SK-N-SH (cell line): ENCODE data around the gene DSTN. TPM values are rescaled to one million over a fixed set of nuclear protein-coding genes. Genes with fewer than 3 reads are reported as not detected.

ENCODE experiments used
- CTCF ChIA-PET: fragments of 300-600, 350-600 bp; formaldehyde crosslinking; extraction: SDS; loops from one replicate; lab custom pipeline; 2021; lab: Yijun Ruan, JAX
- POLR2A ChIA-PET: fragments of 350-600 bp; sonication (Branson Sonifier 250); formaldehyde crosslinking; extraction: SDS; loops from one replicate; lab custom pipeline; 2020; ENCODE audit warnings: antibody characterized with exemption, inconsistent platforms; lab: Yijun Ruan, JAX
- DNase-seq: peaks from one replicate; pipeline ENCODE4 v3.0.0; 2012
- H2AFZ ChIP-seq: fragments of 200-600 bp; sonication (generic); 2 replicates; pipeline ENCODE4 v1.8.1; 2016; ENCODE audit warnings: antibody characterized with exemption, mild to moderate bottlenecking, low read depth
- H3F3A ChIP-seq: fragments of 200-600 bp; sonication (generic); replicated peaks from 2 replicates; pipeline ENCODE3; 2016; ENCODE audit warnings: antibody characterized with exemption, mild to moderate bottlenecking; ENCODE audit not compliant: insufficient read depth
- H3K27ac ChIP-seq, 2 experiments: fragments of 200-500 bp in 1 of 2; fragments of 200-600 bp in 1 of 2; sonication (Bioruptor generic) in 1 of 2; sonication (generic), shearing (Covaris generic) in 1 of 2; 2 replicates each; pipeline versions ENCODE4 v1.5.1 to v1.6.1; 2014 to 2016; ENCODE audit warnings: low read depth in 2 of 2, inconsistent platforms in 1 of 2, low read length in 1 of 2, mild to moderate bottlenecking in 1 of 2, mixed read lengths in 1 of 2
- H3K27me3 ChIP-seq: fragments of 200-600 bp; sonication (generic), shearing (Covaris generic); 2 replicates; pipeline ENCODE4 v1.6.1; 2016; ENCODE audit warnings: mixed run types; ENCODE audit not compliant: insufficient read depth
- H3K36me3 ChIP-seq, 2 experiments: fragments of 200-500 bp in 1 of 2; fragments of 200-600 bp in 1 of 2; sonication (Bioruptor generic) in 1 of 2; sonication (generic) in 1 of 2; replicated peaks in 1 of 2; 2 replicates each; pipeline versions ENCODE3 to v1.5.1; 2014 to 2016; ENCODE audit warnings: low read length in 1 of 2, mild to moderate bottlenecking in 1 of 2; ENCODE audit not compliant: insufficient read depth in 2 of 2, control insufficient read depth in 1 of 2
- H3K4me1 ChIP-seq, 2 experiments: fragments of 200-500 bp in 1 of 2; fragments of 200-600 bp in 1 of 2; sonication (Bioruptor generic) in 1 of 2; sonication (generic), shearing (Covaris generic) in 1 of 2; 2 replicates each; pipeline versions ENCODE4 v1.5.1 to v1.6.1; 2014 to 2016; ENCODE audit warnings: low read depth in 1 of 2, low read length in 1 of 2, mixed run types in 1 of 2; ENCODE audit not compliant: insufficient read depth in 2 of 2, control insufficient read depth in 1 of 2
- H3K4me2 ChIP-seq: fragments of 200-600 bp; sonication (generic), shearing (Covaris generic); 2 replicates; pipeline ENCODE4 v1.6.1; 2017; ENCODE audit warnings: mixed run types
- H3K4me3 ChIP-seq, 2 experiments: fragments of 200-500 bp in 1 of 2; fragments of 200-600 bp in 1 of 2; sonication (Bioruptor generic) in 1 of 2; sonication (generic), shearing (Covaris generic) in 1 of 2; 2 replicates each; pipeline versions ENCODE4 v1.5.1 to v1.8.1; 2014 to 2016; ENCODE audit warnings: low read depth in 2 of 2, inconsistent platforms in 1 of 2, low read length in 1 of 2, mild to moderate bottlenecking in 1 of 2, mixed read lengths in 1 of 2, moderate library complexity in 1 of 2
- H3K79me2 ChIP-seq: fragments of 200-600 bp; sonication (generic); 2 replicates; pipeline ENCODE4 v1.8.1; 2017; ENCODE audit warnings: mild to moderate bottlenecking; ENCODE audit not compliant: insufficient read depth
- H3K9ac ChIP-seq: fragments of 200-600 bp; sonication (generic); 2 replicates; pipeline ENCODE4 v1.6.1; 2017; ENCODE audit warnings: mixed run types
- H3K9me2 ChIP-seq: fragments of 200-600 bp; sonication (generic); 2 replicates; pipeline ENCODE4 v1.6.1; 2017; ENCODE audit warnings: mixed run types
- H3K9me3 ChIP-seq: fragments of 200-600 bp; sonication (generic); 2 replicates; pipeline ENCODE4 v1.6.1; 2017; ENCODE audit warnings: mixed run types, mild to moderate bottlenecking, moderate library complexity
- H4K20me1 ChIP-seq: fragments of 200-600 bp; sonication (generic); 2 replicates; pipeline ENCODE4 v1.6.1; 2017; ENCODE audit warnings: mild to moderate bottlenecking, mixed run types; ENCODE audit not compliant: insufficient read depth
- ELF1 ChIP-seq: IDR thresholded peaks from 2 replicates; pipeline ENCODE4 v1.4.0; 2012
- GABPA ChIP-seq: IDR thresholded peaks from 2 replicates; pipeline ENCODE4 v1.4.0; 2012; ENCODE audit warnings: low read depth, mild to moderate bottlenecking
- JUND ChIP-seq: IDR thresholded peaks from 2 replicates; pipeline ENCODE4 v1.4.0; 2012
- MEF2A ChIP-seq: IDR thresholded peaks from 2 replicates; pipeline ENCODE4 v1.4.0; 2012; ENCODE audit warnings: low read depth, borderline replicate concordance
- RAD21 ChIP-seq: IDR thresholded peaks from 2 replicates; pipeline ENCODE4 v1.6.1; 2012; ENCODE audit warnings: mild to moderate bottlenecking, low read length
- RCOR1 ChIP-seq: fragments of 150-350 bp; IDR thresholded peaks from 2 replicates; pipeline ENCODE4 v1.6.1; 2017; ENCODE audit warnings: antibody characterized with exemption, low read length
- TEAD4 ChIP-seq: IDR thresholded peaks from 2 replicates; pipeline ENCODE4 v1.4.0; 2012; ENCODE audit warnings: mild to moderate bottlenecking, borderline replicate concordance; ENCODE audit not compliant: insufficient read depth
- YY1 ChIP-seq: IDR thresholded peaks from 2 replicates; pipeline ENCODE4 v1.4.0; 2012; ENCODE audit warnings: low read depth, mild to moderate bottlenecking
- WGBS: methylation state at CpG from one replicate; pipeline ENCODE4 v1.1.6; 2017; ENCODE audit warnings: low lambda C conversion rate; 5-methylcytosine and 5-hydroxymethylcytosine counted together
- polyA plus RNA-seq, 3 experiments: library from polyadenylated mRNA; depleted of rRNA; stranded (reverse); fragments of >200 nt; gene quantifications; 2 replicates each; pipeline ENCODE4 v1.2.3, GENCODE V29; 2012
- TF ChIP-seq, protein P1 (sequence below): fragments of 200-600 bp; sonication (generic); IDR thresholded peaks from 2 replicates; pipeline ENCODE4 v1.6.1; 2017; ENCODE audit warnings: antibody characterized with exemption, mild to moderate bottlenecking, moderate library complexity
- TF ChIP-seq, protein P2 (sequence below): IDR thresholded peaks from 2 replicates; pipeline ENCODE4 v1.4.0; 2012; ENCODE audit warnings: low read depth

DSTN gene
- polyA plus RNA-seq, 1 of the 3 experiments (the other 2 are of a cell fraction), result 167 TPM

DNA sequence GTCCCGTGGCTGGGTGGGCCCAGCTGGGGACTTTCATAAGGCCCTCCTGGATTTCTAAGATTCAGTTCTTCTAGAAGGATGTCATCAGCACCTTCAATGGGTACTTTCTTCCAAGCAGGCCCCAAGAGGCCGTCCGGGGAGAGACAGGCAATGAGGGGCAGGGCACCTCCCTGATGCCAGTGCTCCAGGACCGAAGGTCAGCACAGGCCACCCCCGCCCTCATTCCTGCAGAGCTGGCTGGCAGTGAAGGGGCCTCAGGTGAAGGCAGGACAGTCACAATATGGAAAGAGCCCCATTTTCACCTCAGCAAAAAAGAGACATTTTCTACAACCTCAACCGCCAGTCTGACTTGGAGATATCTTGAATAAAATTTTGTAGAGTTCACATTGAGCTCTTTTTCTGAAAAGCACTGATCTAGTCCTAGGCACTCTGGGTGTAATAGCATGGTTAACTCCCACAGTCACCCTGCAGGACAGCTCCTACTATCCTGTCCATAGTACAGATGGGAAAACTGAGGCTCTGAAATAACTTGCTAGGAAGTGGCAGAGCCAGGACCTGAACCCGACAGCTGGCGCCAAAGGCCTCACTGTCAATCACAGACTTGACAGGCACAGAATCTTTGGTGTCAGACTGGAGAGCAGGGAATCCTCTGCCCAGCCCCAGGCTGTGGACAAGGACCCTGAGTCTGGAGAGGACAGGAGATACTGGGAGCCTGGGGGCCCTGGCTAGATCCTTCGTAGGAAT, 61.9 kb downstream of the DSTN start:
- Histone ChIP-seq H4K20me1 (0 out of 2 replicates have a peak, but pooled peaks cover 6% of the 10 kb centered on the region), H3K79me2 (no peaks in the 10 kb centered on the region), H3K4me1 (peaks cover 0 to 10% of the 10 kb centered on the region in 2 experiments; a peak in 1 of 4 replicates), H2AFZ (no peak overlapping the region), H3K9ac (no peak overlapping the region), H3K4me2 (no peak overlapping the region), H3K27me3 (no peaks in the 10 kb centered on the region), H3K4me3 (no peak overlapping the region), H3K9me3 (no peaks in the 10 kb centered on the region), H3K36me3 (peaks cover 8 to 67% of the 10 kb centered on the region in 2 experiments), H3F3A (no peaks in the 10 kb centered on the region), H3K27ac (no peak overlapping the region), H3K9me2 (no peaks in the 10 kb centered on the region)
- TF ChIP-seq RCOR1 (no peak), GABPA (no peak), YY1 (no peak), MEF2A (no peak), ELF1 (no peak), RAD21 (no peak), TEAD4 (no peak)
- TF ChIP-seq, protein P1, sequence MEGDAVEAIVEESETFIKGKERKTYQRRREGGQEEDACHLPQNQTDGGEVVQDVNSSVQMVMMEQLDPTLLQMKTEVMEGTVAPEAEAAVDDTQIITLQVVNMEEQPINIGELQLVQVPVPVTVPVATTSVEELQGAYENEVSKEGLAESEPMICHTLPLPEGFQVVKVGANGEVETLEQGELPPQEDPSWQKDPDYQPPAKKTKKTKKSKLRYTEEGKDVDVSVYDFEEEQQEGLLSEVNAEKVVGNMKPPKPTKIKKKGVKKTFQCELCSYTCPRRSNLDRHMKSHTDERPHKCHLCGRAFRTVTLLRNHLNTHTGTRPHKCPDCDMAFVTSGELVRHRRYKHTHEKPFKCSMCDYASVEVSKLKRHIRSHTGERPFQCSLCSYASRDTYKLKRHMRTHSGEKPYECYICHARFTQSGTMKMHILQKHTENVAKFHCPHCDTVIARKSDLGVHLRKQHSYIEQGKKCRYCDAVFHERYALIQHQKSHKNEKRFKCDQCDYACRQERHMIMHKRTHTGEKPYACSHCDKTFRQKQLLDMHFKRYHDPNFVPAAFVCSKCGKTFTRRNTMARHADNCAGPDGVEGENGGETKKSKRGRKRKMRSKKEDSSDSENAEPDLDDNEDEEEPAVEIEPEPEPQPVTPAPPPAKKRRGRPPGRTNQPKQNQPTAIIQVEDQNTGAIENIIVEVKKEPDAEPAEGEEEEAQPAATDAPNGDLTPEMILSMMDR, result no peak
- POLR2A ChIA-PET, result interaction anchor here (0.9 kb wide), 1 partner anchor 11 kb away, joined by 3 read pairs; no protein-coding TSS in a partner anchor
- CTCF ChIA-PET, result interaction anchor here (0.7 to 4.2 kb wide), 4 partner anchors 14 to 307 kb away, joined by 3 to 23 read pairs (median 4); no protein-coding TSS in a partner anchor
- no peak for DNase-seq
- 100% methylated on average over 8 of the region's 9 CpGs for WGBS

DNA sequence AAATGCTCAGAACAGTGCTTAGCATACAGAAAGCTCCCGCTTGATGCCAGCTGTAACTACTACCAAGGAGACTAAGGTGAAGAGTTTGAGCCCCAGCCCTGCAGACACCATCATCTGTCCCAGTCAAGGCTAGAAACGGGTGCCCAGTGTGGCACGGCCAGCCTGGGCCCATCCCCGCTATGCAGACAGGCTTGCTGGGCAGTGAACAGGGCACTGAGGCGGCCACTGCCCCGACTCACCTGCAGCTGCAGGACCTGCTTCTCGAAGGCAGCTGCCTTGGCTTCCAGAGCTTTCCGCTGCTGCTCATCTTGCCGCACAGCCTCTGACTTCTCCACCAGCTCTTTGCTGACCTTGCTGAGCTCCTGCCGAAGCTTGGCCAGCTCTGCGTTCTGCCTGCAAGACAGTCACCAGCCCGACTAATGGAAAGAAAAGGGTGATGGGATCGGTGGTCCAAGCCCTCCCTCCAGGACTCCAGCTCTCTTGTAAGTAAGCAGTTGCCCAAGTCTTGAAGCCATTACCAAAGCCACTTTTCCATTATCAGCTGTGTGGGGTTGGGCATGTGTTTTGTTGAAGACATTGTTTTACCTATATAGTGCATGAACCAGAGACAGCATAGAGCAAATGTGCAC, 63.5 kb downstream of the DSTN start:
- CTCF ChIA-PET, result interaction anchor here (1.4 to 4.2 kb wide), 4 partner anchors 16 to 201 kb away, joined by 3 to 23 read pairs (median 6); no protein-coding TSS in a partner anchor

More for the DNA sequence above, 63.5 kb downstream of the DSTN start:
- WGBS, result 97% methylated on average over 13 of the region's 13 CpGs
- no peak overlapping the region for H3K9ac ChIP-seq
- peaks cover 0 to 20% of the 10 kb centered on the region in 2 experiments; a peak in 1 of 4 replicates for H3K4me1 ChIP-seq
- H3K4me2 ChIP-seq, result no peak overlapping the region
- H3K9me2 ChIP-seq, result no peaks in the 10 kb centered on the region
- H3K36me3 ChIP-seq, result peaks cover 8 to 63% of the 10 kb centered on the region in 2 experiments
- H2AFZ ChIP-seq, result no peak overlapping the region
- POLR2A ChIA-PET, result no interaction called here
- no peaks in the 10 kb centered on the region for H3K79me2 ChIP-seq
- TF ChIP-seq JUND, result no peak
- TF ChIP-seq, protein P2, sequence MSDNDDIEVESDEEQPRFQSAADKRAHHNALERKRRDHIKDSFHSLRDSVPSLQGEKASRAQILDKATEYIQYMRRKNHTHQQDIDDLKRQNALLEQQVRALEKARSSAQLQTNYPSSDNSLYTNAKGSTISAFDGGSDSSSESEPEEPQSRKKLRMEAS, result no peak
- H4K20me1 ChIP-seq, result 0 out of 2 replicates have a peak, but pooled peaks cover 17% of the 10 kb centered on the region
- no peaks in the 10 kb centered on the region for H3F3A ChIP-seq
- no peak for DNase-seq
- no peak overlapping the region for H3K27ac ChIP-seq
- no peaks in the 10 kb centered on the region for H3K9me3 ChIP-seq
- H3K4me3 ChIP-seq, result no peak overlapping the region
- H3K27me3 ChIP-seq, result no peaks in the 10 kb centered on the region
